NB4 (cell line): ENCODE results near the gene PVALEF.

Experiments
- MAX ChIP-seq: IDR thresholded peaks from 2 replicates; pipeline ENCODE4 v1.6.1; 2011; ENCODE audit warnings: low read depth, low read length
- MYC ChIP-seq: IDR thresholded peaks from 2 replicates; pipeline ENCODE4 v1.6.1; 2011; ENCODE audit warnings: low read depth, low read length
- POLR2A ChIP-seq: IDR thresholded peaks from 2 replicates; pipeline ENCODE4 v1.6.1; 2011; ENCODE audit warnings: mild to moderate bottlenecking; ENCODE audit not compliant: insufficient read length; ENCODE audit errors: extremely low read depth
- TF ChIP-seq, protein P1 (sequence below): IDR thresholded peaks from one replicate; pipeline ENCODE4 v1.5.1; 2012; ENCODE audit warnings: low read depth, low read length

GRCh38 chr17:81162491-81162890 lies 2.8 kb upstream of the PVALEF start:
- TF ChIP-seq, protein P1, sequence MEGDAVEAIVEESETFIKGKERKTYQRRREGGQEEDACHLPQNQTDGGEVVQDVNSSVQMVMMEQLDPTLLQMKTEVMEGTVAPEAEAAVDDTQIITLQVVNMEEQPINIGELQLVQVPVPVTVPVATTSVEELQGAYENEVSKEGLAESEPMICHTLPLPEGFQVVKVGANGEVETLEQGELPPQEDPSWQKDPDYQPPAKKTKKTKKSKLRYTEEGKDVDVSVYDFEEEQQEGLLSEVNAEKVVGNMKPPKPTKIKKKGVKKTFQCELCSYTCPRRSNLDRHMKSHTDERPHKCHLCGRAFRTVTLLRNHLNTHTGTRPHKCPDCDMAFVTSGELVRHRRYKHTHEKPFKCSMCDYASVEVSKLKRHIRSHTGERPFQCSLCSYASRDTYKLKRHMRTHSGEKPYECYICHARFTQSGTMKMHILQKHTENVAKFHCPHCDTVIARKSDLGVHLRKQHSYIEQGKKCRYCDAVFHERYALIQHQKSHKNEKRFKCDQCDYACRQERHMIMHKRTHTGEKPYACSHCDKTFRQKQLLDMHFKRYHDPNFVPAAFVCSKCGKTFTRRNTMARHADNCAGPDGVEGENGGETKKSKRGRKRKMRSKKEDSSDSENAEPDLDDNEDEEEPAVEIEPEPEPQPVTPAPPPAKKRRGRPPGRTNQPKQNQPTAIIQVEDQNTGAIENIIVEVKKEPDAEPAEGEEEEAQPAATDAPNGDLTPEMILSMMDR, result no peak
- no peak for TF ChIP-seq MAX
- no peak for TF ChIP-seq POLR2A
- no peak for TF ChIP-seq MYC
